HG03442 (cell line): ENCODE data around the gene ACKR2.
"Not testable (repeated sequence)": the region's sequence is repeated elsewhere in the genome, so short reads cannot be mapped to it uniquely, and the experiment has no call there.

Experiments used
- ATAC-seq: cut with Tn5 transposase; IDR thresholded peaks from one replicate; pipeline ENCODE4 v1.9.1; 2021; ENCODE audit warnings: mild to moderate bottlenecking, moderate library complexity; ENCODE audit not compliant: unreplicated experiment

ACKR2 gene

GRCh38 chr3:42801048-42801620, 8.1 kb upstream of the ACKR2 start:
- ATAC-seq = no peak

GRCh38 chr3:42801784-42802183, 7.5 kb upstream of the ACKR2 start:
- ATAC-seq = no peak

GRCh38 chr3:42802876-42803413, 6.3 kb upstream of the ACKR2 start:
- ATAC-seq = no peak

GRCh38 chr3:42803414-42804105, 5.7 kb upstream of the ACKR2 start:
- ATAC-seq = peak; percentile 22

GRCh38 chr3:42804106-42804830, 5.0 kb upstream of the ACKR2 start, which contains the start of gene HIGD1A:
Gene HIGD1A (minus strand): TSS chr3:42804490. CDS start chr3:42794253, 10,237 bp downstream.
- peak; percentile 98 for ATAC-seq

- ATAC-seq = no peak
Observed at GRCh38 chr3:42804831-42805132, 4.5 kb upstream of the ACKR2 start.

GRCh38 chr3:42805141-42805821, 4.0 kb upstream of the ACKR2 start:
- no peak for ATAC-seq

- ATAC-seq = no peak
Observed at GRCh38 chr3:42807929-42808328, 1.3 kb upstream of the ACKR2 start.

GRCh38 chr3:42810706-42811105, 1.5 kb downstream of the ACKR2 start:
- ATAC-seq = not testable (repeated sequence)

GRCh38 chr3:42811118-42811883, 2.1 kb downstream of the ACKR2 start:
- not testable (repeated sequence) for ATAC-seq

GRCh38 chr3:42814246-42814645, 5.0 kb downstream of the ACKR2 start:
- ATAC-seq = no peak

GRCh38 chr3:42814914-42815507, 5.8 kb downstream of the ACKR2 start:
- ATAC-seq = no peak

GRCh38 chr3:42815826-42816225, 6.6 kb downstream of the ACKR2 start:
- ATAC-seq = no peak

- ATAC-seq = no peak
Observed at GRCh38 chr3:42819351-42819965, 10.2 kb downstream of the ACKR2 start.

GRCh38 chr3:42820746-42821051, 11.5 kb downstream of the ACKR2 start:
- no peak for ATAC-seq

GRCh38 chr3:42822828-42823227, 13.6 kb downstream of the ACKR2 start:
- no peak for ATAC-seq

- ATAC-seq = no peak
Observed at GRCh38 chr3:42823351-42823750, 14.1 kb downstream of the ACKR2 start.

- ATAC-seq = no peak
Observed at GRCh38 chr3:42826141-42826540, 16.9 kb downstream of the ACKR2 start.

GRCh38 chr3:42827023-42827422, 17.8 kb downstream of the ACKR2 start:
- no peak for ATAC-seq

GRCh38 chr3:42827654-42828053, 18.4 kb downstream of the ACKR2 start:
- ATAC-seq = no peak
